22Rv1 (cell line): Measurements from ENCODE around the gene AGO3.
"Not testable (repeated sequence)": the region's sequence is repeated elsewhere in the genome, so short reads cannot be mapped to it uniquely, and the experiment has no call there.

ENCODE experiments used
- H3K27ac ChIP-seq: fragments of 450-650 bp; 2 replicates; pipeline ENCODE4 v1.5.1; 2017
- CTCF ChIP-seq: fragments of 450-650 bp; IDR thresholded peaks from 2 replicates; pipeline ENCODE4 v1.5.1; 2017; ENCODE audit warnings: mild to moderate bottlenecking
- ZFX ChIP-seq: fragments of 450-650 bp; IDR thresholded peaks from 2 replicates; pipeline ENCODE4 v1.6.1; 2017; ENCODE audit warnings: antibody characterized with exemption, borderline replicate concordance

The AGO3 gene

GRCh38 chr1:35962952-35963351 is 32.0 kb downstream of the AGO3 start:
- no peak overlapping the region for H3K27ac ChIP-seq
- TF ChIP-seq CTCF (no peak), ZFX (no peak)

- not testable (repeated sequence) for H3K27ac ChIP-seq
These were observed 33.4 kb downstream of the AGO3 start for GRCh38 chr1:35964277-35964676.

GRCh38 chr1:35968396-35968795 is 37.5 kb downstream of the AGO3 start:
- H3K27ac ChIP-seq, result no peak overlapping the region
- TF ChIP-seq CTCF (no peak), ZFX (no peak)

GRCh38 chr1:35971601-35972000 is 40.7 kb downstream of the AGO3 start:
- TF ChIP-seq CTCF (no peak), ZFX (no peak)

GRCh38 chr1:35972631-35973030 is 41.7 kb downstream of the AGO3 start:
- H3K27ac ChIP-seq, result not testable (repeated sequence)

More at GRCh38 chr1:35971601-35972000, 40.7 kb downstream of the AGO3 start:
- no peak overlapping the region for H3K27ac ChIP-seq

GRCh38 chr1:35980090-35980489 is 49.2 kb downstream of the AGO3 start:
- TF ChIP-seq CTCF (no peak), ZFX (no peak)
- H3K27ac ChIP-seq, result no peak overlapping the region

- no peak for TF ChIP-seq CTCF
- TF ChIP-seq ZFX, result no peak
- no peak overlapping the region for H3K27ac ChIP-seq
These were observed 57.3 kb downstream of the AGO3 start for GRCh38 chr1:35988237-35988636.

- TF ChIP-seq CTCF, result no peak
- no peak for TF ChIP-seq ZFX
- H3K27ac ChIP-seq, result no peak overlapping the region
These were observed 76.1 kb downstream of the AGO3 start for GRCh38 chr1:36006941-36007500.
